GM19468 (cell line): ENCODE results near the gene TMEM164.

Experiments used
- ATAC-seq: cut with Tn5 transposase; IDR thresholded peaks from one replicate; pipeline ENCODE4 v1.9.1; 2021; ENCODE audit warnings: mild to moderate bottlenecking, moderate library complexity, moderate number of reproducible peaks; ENCODE audit not compliant: unreplicated experiment; ENCODE audit errors: extremely low read depth

TMEM164 gene

GRCh38 chrX:110156167-110156754 lies 153.3 kb downstream of the TMEM164 start:
- no peak for ATAC-seq

- ATAC-seq, result no peak
Measured at GRCh38 chrX:110157444-110157843, 154.5 kb downstream of the TMEM164 start.

- ATAC-seq, result no peak
Measured at GRCh38 chrX:110159235-110159634, 156.3 kb downstream of the TMEM164 start.

GRCh38 chrX:110159865-110160264 lies 157.0 kb downstream of the TMEM164 start:
- no peak for ATAC-seq

- ATAC-seq, result no peak
Measured at GRCh38 chrX:110161361-110161686, 158.4 kb downstream of the TMEM164 start.

GRCh38 chrX:110162131-110162530 lies 159.2 kb downstream of the TMEM164 start:
- no peak for ATAC-seq

GRCh38 chrX:110162867-110163266 lies 160.0 kb downstream of the TMEM164 start:
- ATAC-seq, result no peak

GRCh38 chrX:110163488-110163887 lies 160.6 kb downstream of the TMEM164 start:
- no peak for ATAC-seq

GRCh38 chrX:110167952-110168451 lies 165.1 kb downstream of the TMEM164 start:
- no peak for ATAC-seq

- no peak for ATAC-seq
Measured at GRCh38 chrX:110168585-110168984, 165.7 kb downstream of the TMEM164 start.

GRCh38 chrX:110170029-110170428 lies 167.1 kb downstream of the TMEM164 start:
- ATAC-seq, result no peak

- no peak for ATAC-seq
Measured at GRCh38 chrX:110171442-110171841, 168.5 kb downstream of the TMEM164 start.

- ATAC-seq, result peak; percentile 98
Measured at GRCh38 chrX:110172215-110172614, 169.3 kb downstream of the TMEM164 start.

- ATAC-seq, result no peak
Measured at GRCh38 chrX:110173192-110174175, 170.6 kb downstream of the TMEM164 start.

- no peak for ATAC-seq
Measured at GRCh38 chrX:110175146-110175545, 172.2 kb downstream of the TMEM164 start.

- no peak for ATAC-seq
Measured at GRCh38 chrX:110175696-110176095, 172.8 kb downstream of the TMEM164 start.

GRCh38 chrX:110178179-110178865 lies 175.4 kb downstream of the TMEM164 start:
- ATAC-seq, result no peak

- no peak for ATAC-seq
Measured at GRCh38 chrX:110180176-110180927, 177.4 kb downstream of the TMEM164 start.

GRCh38 chrX:110180928-110181310 lies 178.0 kb downstream of the TMEM164 start:
- ATAC-seq, result no peak

GRCh38 chrX:110181459-110182137 lies 178.7 kb downstream of the TMEM164 start:
- ATAC-seq, result no peak
